WTC11 (cell line): Measurements from ENCODE around the gene NKPD1.

Source experiments
- CTCF ChIP-seq: fragments of 200-600 bp; IDR thresholded peaks from 2 replicates; pipeline ENCODE4 v1.8.0; 2022; ENCODE audit warnings: antibody characterized with exemption
- MYBL2 ChIP-seq: sonication (generic); formaldehyde crosslinking; IDR thresholded peaks from 2 replicates; pipeline ENCODE4 v1.8.1; 2023; ENCODE audit warnings: mild to moderate bottlenecking, moderate library complexity, missing genetic modification reagents
- NR3C1 ChIP-seq: sonication (generic); formaldehyde crosslinking; conservative IDR thresholded peaks from 2 replicates; pipeline ENCODE4 v1.8.1; 2023; ENCODE audit warnings: low read depth, mild to moderate bottlenecking, missing genetic modification reagents

DNA sequence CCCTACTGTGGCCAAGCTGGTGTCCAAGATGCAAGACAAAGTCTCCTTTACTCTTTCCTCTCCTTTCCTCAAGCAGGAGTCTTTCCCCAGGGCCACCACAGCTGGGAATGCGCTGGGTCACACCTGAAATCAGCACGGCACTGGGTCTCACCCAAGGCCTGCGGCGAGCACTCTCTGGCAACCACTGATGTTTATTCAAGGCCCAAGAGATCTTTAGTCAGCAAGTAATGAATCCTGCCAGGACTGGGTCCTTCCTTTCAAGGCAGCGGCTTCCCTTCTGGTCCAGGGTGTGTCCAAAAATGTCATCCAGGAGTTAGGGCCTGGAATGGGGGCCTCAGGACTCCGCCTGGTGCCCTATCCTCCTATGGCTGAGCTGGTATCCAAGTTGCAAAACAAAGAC is 41.9 kb upstream of the NKPD1 start:
- TF ChIP-seq MYBL2 (CRISPR knock-in tag) = no peak
- no peak for TF ChIP-seq CTCF
- TF ChIP-seq NR3C1 (CRISPR knock-in tag) = no peak
